OCI-LY1 (cell line): ENCODE measurements around the gene CST4.

Experiments
- CTCF ChIP-seq: fragments of 200-600 bp; sonication (generic), shearing (Covaris generic); IDR thresholded peaks from 2 replicates; pipeline ENCODE4 v1.5.1; 2017; ENCODE audit warnings: mild to moderate bottlenecking, antibody characterized with exemption, low read length, moderate library complexity, mixed read lengths
- EZH2 ChIP-seq: fragments of 200-600 bp; sonication (generic), shearing (Covaris generic); IDR thresholded peaks from 2 replicates; pipeline ENCODE4 v1.8.0; 2017; ENCODE audit warnings: borderline replicate concordance, mixed run types, mild to moderate bottlenecking, antibody characterized with exemption, low read length, moderate library complexity, mixed read lengths

GRCh38 chr20:23662276-23662870 lies 26.5 kb downstream of the CST4 start:
- TF ChIP-seq CTCF (no peak), EZH2 (no peak)
